GM21619 (cell line): Measurements from ENCODE around the gene DZIP1L.

Experiments used
- ATAC-seq: cut with Tn5 transposase; IDR thresholded peaks from one replicate; pipeline ENCODE4 v1.9.1; 2021; ENCODE audit not compliant: unreplicated experiment

Gene DZIP1L

DNA sequence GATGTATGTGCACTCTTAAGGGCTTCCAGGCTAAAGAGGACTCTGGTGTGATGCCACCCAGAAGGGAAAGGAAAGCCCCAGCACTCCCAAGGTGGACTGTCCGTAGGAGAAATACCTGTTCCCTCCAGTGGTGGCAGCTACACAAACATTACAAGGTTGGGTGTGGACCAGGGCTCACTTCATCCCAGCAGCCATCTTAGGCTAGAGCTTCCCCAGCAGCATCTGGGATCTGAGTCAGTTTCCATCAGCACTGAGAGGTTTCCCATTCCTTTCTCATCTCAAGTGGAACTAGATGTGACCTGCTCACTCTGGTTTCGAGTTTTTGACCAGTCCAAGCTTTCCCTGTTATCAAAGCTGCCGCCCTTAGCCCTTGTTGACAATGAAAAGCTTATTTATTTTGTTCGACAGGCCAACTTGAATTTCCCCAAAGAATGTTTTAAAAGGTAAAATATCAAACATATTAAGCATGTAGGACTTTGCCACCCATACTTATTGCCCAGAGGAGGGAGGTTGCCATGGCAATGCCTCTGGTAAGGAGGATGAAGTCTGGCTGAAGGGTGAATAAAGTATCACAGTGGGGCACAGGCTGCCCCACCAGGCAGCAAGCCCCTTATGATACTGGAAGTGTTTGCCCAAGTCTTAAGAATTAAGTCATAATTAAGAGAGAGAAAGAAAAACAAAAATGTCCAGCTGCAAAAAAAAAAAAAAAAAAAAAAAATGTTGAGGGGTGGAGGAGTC is 76.5 kb downstream of the DZIP1L start:
- no peak for ATAC-seq

DNA sequence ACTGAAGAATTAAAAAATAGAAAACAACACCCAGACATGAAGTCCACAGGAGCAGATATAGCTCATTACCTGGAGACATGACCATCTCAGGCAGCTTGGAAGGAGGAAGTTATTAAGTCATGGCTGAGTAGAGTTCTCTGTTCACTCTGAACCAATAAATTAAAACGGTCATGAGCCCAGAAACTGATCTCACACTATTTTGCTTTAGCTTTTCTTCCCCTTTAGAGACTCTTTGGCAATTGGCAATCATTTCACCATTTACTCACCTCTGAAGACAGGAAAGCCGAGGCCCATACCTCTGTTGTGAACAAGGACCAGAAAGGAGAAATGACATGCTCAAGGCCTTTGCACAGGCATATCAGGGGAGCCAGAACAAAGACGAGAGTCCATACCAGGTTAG is 78.8 kb downstream of the DZIP1L start:
- ATAC-seq = no peak

DNA sequence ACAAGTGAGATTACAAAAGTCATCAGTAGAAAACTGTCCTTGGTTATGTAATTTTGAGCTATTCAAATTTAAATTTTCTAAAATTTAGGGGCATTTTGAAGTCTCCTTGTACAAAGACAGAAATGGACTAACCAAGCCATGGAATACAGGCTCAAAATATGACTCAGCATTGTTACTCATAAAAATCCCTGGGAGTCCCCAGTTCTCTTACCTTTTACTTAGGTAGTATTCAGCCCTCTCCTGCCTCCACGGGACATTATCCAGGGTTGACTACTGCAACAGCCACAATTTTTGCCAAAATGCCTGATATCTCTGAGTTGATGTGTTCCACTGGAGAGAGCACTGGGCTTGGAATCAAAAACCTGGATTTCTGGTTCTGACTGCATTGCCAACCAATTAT is 80.5 kb downstream of the DZIP1L start:
- ATAC-seq = no peak

DNA sequence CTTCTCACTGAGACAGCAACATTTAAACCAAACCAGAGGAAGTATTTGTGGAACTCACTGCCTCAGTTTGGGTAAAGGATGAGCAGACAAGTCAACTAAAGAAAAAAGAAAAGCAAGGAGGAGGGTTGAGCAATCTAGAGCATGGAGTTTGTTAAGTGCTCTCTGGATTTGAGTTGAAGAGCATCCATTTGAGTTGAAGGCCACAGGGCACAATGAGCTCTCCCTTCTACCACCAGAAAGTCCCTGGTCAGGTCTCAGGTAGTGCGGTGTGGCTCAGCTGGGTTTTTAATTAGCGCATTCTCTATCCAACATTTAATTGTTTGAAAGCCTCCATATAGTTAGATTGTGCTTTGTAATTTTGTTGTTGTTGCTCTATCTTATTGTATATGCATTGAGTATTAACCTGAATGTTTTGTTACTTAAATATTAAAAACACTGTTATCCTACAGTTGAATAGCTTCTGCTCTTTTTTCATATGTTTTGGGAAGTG is 82.2 kb downstream of the DZIP1L start:
- no peak for ATAC-seq

DNA sequence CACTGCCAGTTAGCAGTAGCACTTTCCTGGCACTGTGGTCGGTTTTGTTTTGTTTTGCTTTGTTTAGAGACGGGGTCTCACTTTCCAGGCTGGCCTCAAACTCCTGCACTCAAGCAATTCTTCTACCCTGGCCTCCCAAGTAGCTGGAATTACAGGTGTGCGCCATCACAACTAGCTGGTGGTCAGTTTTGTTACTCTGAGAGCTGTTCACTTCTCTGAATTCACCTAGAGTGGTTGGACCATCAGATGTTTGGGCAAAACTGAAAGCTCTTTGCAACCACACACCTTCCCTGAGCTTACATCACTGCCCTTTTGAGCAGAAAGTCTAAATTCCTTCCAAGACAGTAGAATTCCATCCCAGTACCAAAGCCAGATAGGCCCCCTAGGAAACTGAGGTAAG is 82.8 kb downstream of the DZIP1L start:
- peak; percentile 45 for ATAC-seq

DNA sequence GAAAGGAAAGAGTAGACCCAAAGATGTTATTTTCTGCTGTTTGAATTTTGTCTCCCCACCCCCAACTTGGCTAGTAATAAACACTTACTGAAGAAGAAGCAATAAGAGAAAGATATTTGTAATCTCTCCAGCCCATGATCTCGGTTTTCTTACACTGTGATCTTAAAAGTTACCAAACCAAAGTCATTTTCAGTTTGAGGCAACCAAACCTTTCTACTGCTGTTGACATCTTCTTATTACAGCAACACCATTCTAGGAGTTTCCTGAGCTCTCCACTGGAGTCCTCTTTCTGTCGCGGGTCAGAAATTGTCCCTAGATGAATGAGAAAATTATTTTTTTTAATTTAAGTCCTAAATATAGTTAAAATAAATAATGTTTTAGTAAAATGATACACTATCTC is 83.9 kb downstream of the DZIP1L start:
- ATAC-seq = no peak

DNA sequence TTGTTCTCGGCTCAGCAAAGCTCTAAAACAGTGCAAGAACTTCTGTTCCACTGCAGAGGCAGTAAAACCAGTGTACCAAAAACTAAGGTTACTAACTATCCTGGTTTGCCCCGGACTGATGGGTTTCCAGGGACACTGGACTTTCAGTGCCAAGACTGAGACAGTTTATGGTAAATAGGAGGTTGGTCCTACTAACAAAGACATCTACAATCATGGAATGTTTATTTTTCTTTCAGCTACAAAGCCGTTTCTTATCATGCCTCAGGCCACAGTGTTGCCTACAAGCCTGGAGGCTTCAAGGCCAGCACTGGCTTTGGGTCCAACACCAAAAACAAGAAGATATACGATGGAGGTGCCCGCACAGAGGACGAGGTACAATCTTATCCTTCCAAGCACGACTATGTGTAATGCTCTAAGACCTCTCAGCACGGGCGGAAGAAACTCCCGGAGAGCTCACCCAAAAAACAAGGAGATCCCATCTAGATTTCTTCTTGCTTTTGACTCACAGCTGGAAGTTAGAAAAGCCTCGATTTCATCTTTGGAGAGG is 84.6 kb downstream of the DZIP1L start:
- ATAC-seq = no peak

DNA sequence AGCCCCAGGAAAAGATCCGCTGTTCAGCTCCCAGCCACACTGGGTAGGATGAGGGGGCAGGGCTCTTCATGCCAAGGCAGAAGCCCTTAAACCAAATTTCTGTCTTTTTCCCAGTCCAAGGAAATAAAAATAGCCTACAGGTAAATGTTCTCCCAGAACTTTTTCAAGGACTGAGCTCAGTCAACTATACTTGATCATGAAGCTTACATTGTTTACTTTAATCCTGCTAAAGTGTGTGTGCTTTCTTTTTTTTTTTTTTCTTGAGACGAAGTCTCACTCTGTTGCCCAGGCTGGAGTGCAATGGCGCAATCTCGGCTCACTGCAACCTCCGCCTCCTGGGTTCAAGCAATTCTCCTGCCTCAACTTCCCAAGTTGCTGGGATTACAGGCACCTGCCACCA is 87.6 kb downstream of the DZIP1L start:
- no peak for ATAC-seq

DNA sequence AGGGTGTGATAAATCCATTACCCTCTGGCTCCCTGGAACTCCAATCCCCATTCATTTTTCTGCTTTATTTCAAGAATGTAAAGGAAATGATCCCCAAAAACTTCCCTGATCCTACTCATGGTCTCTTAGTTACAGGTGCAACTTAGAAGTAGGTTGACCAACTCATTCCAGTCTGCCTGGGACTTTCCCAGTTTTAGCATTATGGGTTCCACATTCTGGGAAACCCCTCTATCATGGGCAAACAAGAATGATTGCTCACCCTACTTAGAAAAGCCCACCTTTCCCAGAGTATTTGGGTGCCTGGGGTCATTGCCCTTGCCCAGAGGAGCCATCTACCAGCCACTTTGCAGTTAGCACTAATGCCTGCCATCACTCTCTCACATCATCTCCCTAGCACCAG is 89.9 kb downstream of the DZIP1L start:
- no peak for ATAC-seq

DNA sequence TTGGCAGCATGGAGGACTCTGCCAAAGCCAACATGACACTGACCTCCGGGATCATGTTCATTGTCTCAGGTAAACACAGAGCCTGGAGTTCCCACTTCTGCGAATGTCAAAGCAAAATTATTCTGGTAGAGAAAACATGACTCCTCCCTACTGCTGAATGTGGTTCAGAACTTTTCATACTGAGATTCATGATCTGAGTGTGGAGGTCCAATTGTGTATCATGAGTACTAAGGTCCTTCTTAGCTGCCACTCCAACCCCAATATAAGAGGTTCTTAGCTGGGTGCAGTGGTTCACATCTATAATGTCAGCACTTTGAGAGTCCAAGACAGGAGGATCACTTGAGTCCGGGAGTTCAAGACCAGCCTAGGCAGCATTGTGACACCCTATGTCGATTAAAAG is 91.7 kb downstream of the DZIP1L start:
- no peak for ATAC-seq

DNA sequence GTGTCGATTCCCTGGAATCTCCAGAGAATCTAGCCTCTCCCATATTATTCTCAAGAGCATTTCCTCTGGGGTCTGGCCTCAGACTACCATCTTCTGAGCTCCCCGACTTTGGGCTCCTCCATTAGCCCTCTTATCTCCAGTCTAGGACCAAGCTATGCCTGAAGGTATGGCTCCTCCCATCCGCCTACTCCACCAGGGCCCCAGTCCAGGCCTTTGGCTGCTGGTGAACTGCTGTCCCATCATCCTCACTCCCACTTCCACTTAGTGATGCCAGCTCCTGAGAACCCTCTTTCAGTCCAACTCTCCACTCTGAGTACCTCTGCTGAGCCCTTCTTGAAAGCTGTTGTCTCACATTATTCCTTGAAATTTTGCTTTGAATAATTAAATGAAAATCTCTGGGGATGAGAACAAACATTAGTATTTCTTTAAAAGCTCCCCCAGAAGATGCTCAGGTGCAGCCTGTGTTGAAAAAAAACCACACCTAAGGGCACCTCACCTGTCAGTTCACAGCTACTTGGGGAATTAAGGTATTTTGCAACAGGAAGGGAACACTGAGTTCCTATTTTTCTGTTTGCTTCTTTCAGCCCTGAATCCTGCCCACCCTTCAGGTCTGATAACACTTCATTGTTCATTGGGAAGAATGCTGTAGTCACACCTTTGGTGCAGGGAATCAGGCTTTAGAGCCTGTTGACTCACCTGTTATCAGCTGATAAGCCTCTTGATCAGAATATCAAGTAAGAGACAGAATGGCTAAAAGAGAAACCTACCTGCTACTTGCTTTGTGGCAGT is 95.9 kb downstream of the DZIP1L start:
- no peak for ATAC-seq

DNA sequence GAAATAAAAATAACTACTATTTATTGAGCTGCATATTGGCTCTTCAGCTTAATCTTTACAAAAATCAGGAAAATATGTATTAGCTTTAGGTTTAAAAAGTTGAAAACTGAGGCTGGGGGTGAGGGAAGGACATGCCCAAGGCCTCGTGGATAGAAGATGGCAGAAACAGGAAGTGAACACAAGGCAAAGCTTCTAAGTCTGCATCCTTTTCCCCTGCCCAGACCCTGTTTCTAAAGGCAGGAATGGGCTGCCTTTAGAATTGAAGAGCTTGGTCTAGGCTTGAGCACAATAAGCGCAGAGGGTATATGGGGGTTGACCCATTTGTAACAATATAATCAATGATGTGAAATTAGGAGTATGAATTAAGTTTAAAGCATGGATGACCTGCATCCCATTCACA is 99.3 kb downstream of the DZIP1L start:
- ATAC-seq = no peak

DNA sequence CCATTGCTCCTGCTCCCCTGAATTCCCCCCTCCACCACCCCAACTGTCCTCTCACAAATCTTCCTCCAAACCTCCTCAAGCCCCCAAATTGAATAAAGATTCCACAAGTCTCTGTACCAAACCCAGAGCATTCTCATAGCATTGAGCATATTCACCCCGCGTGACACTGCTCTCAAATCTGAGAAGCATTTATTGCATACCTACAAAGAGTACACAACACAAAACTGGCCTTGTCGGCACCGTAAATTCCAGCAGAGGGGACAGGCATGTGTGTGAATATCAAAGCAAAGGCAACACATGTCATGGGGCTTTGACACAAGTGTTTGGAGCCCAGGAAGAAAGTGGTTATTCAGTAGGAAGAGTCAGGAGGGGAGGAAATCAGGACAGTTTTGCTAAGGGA is 102.9 kb downstream of the DZIP1L start:
- no peak for ATAC-seq
